IPS-15b (cell line): Measurements from ENCODE around the gene DYNLT1.

ENCODE experiments used
- H3K27me3 ChIP-seq: one replicate; pipeline ENCODE4 v1.6.1; 2013; ENCODE audit warnings: low read length; ENCODE audit not compliant: control insufficient read depth, insufficient read depth
- H3K36me3 ChIP-seq: one replicate; pipeline ENCODE4 v1.6.1; 2013; ENCODE audit warnings: low read length; ENCODE audit not compliant: control insufficient read depth, insufficient read depth
- H3K4me1 ChIP-seq: one replicate; pipeline ENCODE4 v1.6.1; 2013; ENCODE audit warnings: mild to moderate bottlenecking, low read length; ENCODE audit not compliant: control insufficient read depth, insufficient read depth
- H3K4me3 ChIP-seq: one replicate; pipeline ENCODE4 v1.5.1; 2013; ENCODE audit warnings: low read depth, low read length
- H3K9ac ChIP-seq: one replicate; pipeline ENCODE4 v1.6.1; 2013; ENCODE audit warnings: low read depth, mild to moderate bottlenecking, low read length
- H3K9me3 ChIP-seq: one replicate; pipeline ENCODE4 v1.6.1; 2013; ENCODE audit warnings: mild to moderate bottlenecking, low read length; ENCODE audit not compliant: control insufficient read depth, insufficient read depth

Gene DYNLT1

GRCh38 chr6:158596861-158597260 is 47.7 kb downstream of the DYNLT1 start:
- Histone ChIP-seq H3K4me3 (no peak overlapping the region), H3K27me3 (no peaks in the 10 kb centered on the region), H3K36me3 (peaks cover 13% of the 10 kb centered on the region), H3K9me3 (no peaks in the 10 kb centered on the region), H3K4me1 (no peaks in the 10 kb centered on the region), H3K9ac (no peak overlapping the region)

- no peak overlapping the region for H3K4me3 ChIP-seq
- H3K27me3 ChIP-seq = no peaks in the 10 kb centered on the region
- peaks cover 25% of the 10 kb centered on the region for H3K36me3 ChIP-seq
- H3K9me3 ChIP-seq = no peaks in the 10 kb centered on the region
- no peak overlapping the region for H3K9ac ChIP-seq
- no peaks in the 10 kb centered on the region for H3K4me1 ChIP-seq
Observed at GRCh38 chr6:158595223-158595622, 49.3 kb downstream of the DYNLT1 start.

- Histone ChIP-seq H3K36me3 (peaks cover 36% of the 10 kb centered on the region), H3K9ac (no peak overlapping the region), H3K4me1 (no peaks in the 10 kb centered on the region), H3K4me3 (no peak overlapping the region), H3K27me3 (no peaks in the 10 kb centered on the region), H3K9me3 (no peaks in the 10 kb centered on the region)
Observed at GRCh38 chr6:158593670-158594069, 50.9 kb downstream of the DYNLT1 start.

GRCh38 chr6:158591810-158592209 is 52.7 kb downstream of the DYNLT1 start:
- H3K4me1 ChIP-seq = no peaks in the 10 kb centered on the region
- H3K9ac ChIP-seq = no peak overlapping the region
- peaks cover 40% of the 10 kb centered on the region for H3K36me3 ChIP-seq
- no peaks in the 10 kb centered on the region for H3K9me3 ChIP-seq
- H3K4me3 ChIP-seq = no peak overlapping the region
- H3K27me3 ChIP-seq = no peaks in the 10 kb centered on the region

GRCh38 chr6:158591134-158591809 is 53.3 kb downstream of the DYNLT1 start:
- H3K4me1 ChIP-seq = no peaks in the 10 kb centered on the region
- no peak overlapping the region for H3K9ac ChIP-seq
- no peak overlapping the region for H3K4me3 ChIP-seq
- H3K9me3 ChIP-seq = no peaks in the 10 kb centered on the region
- H3K36me3 ChIP-seq = peaks cover 43% of the 10 kb centered on the region
- no peaks in the 10 kb centered on the region for H3K27me3 ChIP-seq

GRCh38 chr6:158589366-158589765 is 55.2 kb downstream of the DYNLT1 start:
- H3K36me3 ChIP-seq = peaks cover 54% of the 10 kb centered on the region
- no peak overlapping the region for H3K4me3 ChIP-seq
- no peak overlapping the region for H3K9ac ChIP-seq
- H3K9me3 ChIP-seq = no peaks in the 10 kb centered on the region
- H3K27me3 ChIP-seq = no peaks in the 10 kb centered on the region
- H3K4me1 ChIP-seq = no peaks in the 10 kb centered on the region

- H3K4me3 ChIP-seq = no peak overlapping the region
- no peaks in the 10 kb centered on the region for H3K27me3 ChIP-seq
- peaks cover 47% of the 10 kb centered on the region for H3K36me3 ChIP-seq
Observed at GRCh38 chr6:158586652-158587051, 57.9 kb downstream of the DYNLT1 start.

More at GRCh38 chr6:158586652-158587051, 57.9 kb downstream of the DYNLT1 start:
- H3K4me1 ChIP-seq = no peaks in the 10 kb centered on the region
- no peaks in the 10 kb centered on the region for H3K9me3 ChIP-seq
- H3K9ac ChIP-seq = no peak overlapping the region
